Neural progenitor cell (in vitro differentiated cells): Measurements from ENCODE around the gene P2RY11. TPM values are rescaled to one million over a fixed set of nuclear protein-coding genes. Genes with fewer than 3 reads are reported as not detected.

Experiments
- DNase-seq: peaks from one replicate; pipeline ENCODE4 v3.0.0-alpha.2; 2016; ENCODE audit warnings: low spot score
- H2AFZ ChIP-seq: fragments of 200-600 bp; sonication (generic); replicated peaks from 2 replicates; pipeline ENCODE4 v1.6.1; 2016; ENCODE audit warnings: antibody characterized with exemption
- H3F3A ChIP-seq: fragments of 200-600 bp; sonication (generic); 2 replicates; pipeline ENCODE4 v1.6.1; 2016; ENCODE audit warnings: antibody characterized with exemption, low read depth
- H3K27ac ChIP-seq: fragments of 200-600 bp; sonication (generic); 2 replicates; pipeline ENCODE4 v1.5.1; 2016; ENCODE audit warnings: mild to moderate bottlenecking
- H3K27me3 ChIP-seq: fragments of 200-600 bp; sonication (generic); 2 replicates; pipeline ENCODE4 v1.6.1; 2016; ENCODE audit warnings: mild to moderate bottlenecking, moderate library complexity
- H3K36me3 ChIP-seq: fragments of 200-600 bp; sonication (generic); 2 replicates; pipeline ENCODE4 v1.5.1; 2016
- H3K4me1 ChIP-seq: fragments of 200-600 bp; sonication (generic); 2 replicates; pipeline ENCODE4 v1.6.1; 2016; ENCODE audit warnings: mixed run types
- H3K4me2 ChIP-seq: fragments of 200-600 bp; sonication (generic); 2 replicates; pipeline ENCODE4 v1.6.1; 2016
- H3K4me3 ChIP-seq: fragments of 200-600 bp; sonication (generic); 2 replicates; pipeline ENCODE4 v1.5.1; 2016
- H3K79me2 ChIP-seq: fragments of 200-600 bp; sonication (generic); 2 replicates; pipeline ENCODE4 v1.6.1; 2016; ENCODE audit warnings: low read depth
- H3K9ac ChIP-seq: fragments of 200-600 bp; sonication (generic); 2 replicates; pipeline ENCODE4 v1.6.1; 2016
- H3K9me3 ChIP-seq: fragments of 200-600 bp; sonication (generic); 2 replicates; pipeline ENCODE4 v1.5.1; 2016; ENCODE audit warnings: low read depth
- H4K20me1 ChIP-seq: fragments of 200-600 bp; sonication (generic); 2 replicates; pipeline ENCODE4 v1.6.1; 2016; ENCODE audit warnings: low read depth
- H3K27ac Mint-ChIP-seq: 3 replicates; pipeline ENCODE4 v1.8.0; 2021; ENCODE audit warnings: mixed read lengths
- H3K27me3 Mint-ChIP-seq: 2 replicates; pipeline ENCODE4 v1.8.0; 2022; ENCODE audit warnings: low read depth, mild to moderate bottlenecking, inconsistent platforms, moderate library complexity, mixed read lengths; ENCODE audit not compliant: insufficient read depth
- H3K36me3 Mint-ChIP-seq: 3 replicates; pipeline ENCODE4 v1.8.0; 2021; ENCODE audit warnings: mixed read lengths
- H3K4me1 Mint-ChIP-seq: 3 replicates; pipeline ENCODE4 v1.8.0; 2021; ENCODE audit warnings: mixed read lengths
- H3K4me3 Mint-ChIP-seq: 3 replicates; pipeline ENCODE4 v1.8.0; 2021; ENCODE audit warnings: mild to moderate bottlenecking, moderate library complexity, mixed read lengths
- H3K9me3 Mint-ChIP-seq: 3 replicates; pipeline ENCODE4 v1.8.0; 2020; ENCODE audit warnings: mixed read lengths
- EZH2 ChIP-seq: fragments of 200-600 bp; sonication (generic); IDR thresholded peaks from 2 replicates; pipeline ENCODE4 v1.6.1; 2017; ENCODE audit warnings: antibody characterized with exemption, mild to moderate bottlenecking, moderate library complexity
- EZH2phosphoT487 ChIP-seq: fragments of 200-600 bp; sonication (generic); IDR thresholded peaks from 2 replicates; pipeline ENCODE4 v1.6.1; 2017; ENCODE audit warnings: antibody characterized with exemption
- total RNA-seq: library from RNA; depleted of rRNA; stranded (reverse); fragments of >200 nt; gene quantifications from 2 replicates; pipeline ENCODE4 v1.2.3, GENCODE V29; 2015; ENCODE audit warnings: low replicate concordance
- TF ChIP-seq, protein P1 (sequence below): fragments of 200-600 bp; sonication (generic); IDR thresholded peaks from 2 replicates; pipeline ENCODE4 v1.5.1; 2017; ENCODE audit warnings: antibody characterized with exemption, mild to moderate bottlenecking

P2RY11 gene
- total RNA-seq, 1 donor from 2014 or later = not detected

GRCh38 chr19:10143681-10144080, 32.2 kb downstream of the P2RY11 start:
- H3K36me3 ChIP-seq = no peaks in the 10 kb centered on the region
- H3K4me3 ChIP-seq = no peak overlapping the region
- Mint-ChIP-seq H3K4me3 (no peak overlapping the region), H3K36me3 (peaks cover 28% of the 10 kb centered on the region), H3K27ac (no peak overlapping the region), H3K4me1 (no peaks in the 10 kb centered on the region), H3K9me3 (no peaks in the 10 kb centered on the region), H3K27me3 (peaks cover 4% of the 10 kb centered on the region)
- H3K4me2 ChIP-seq = no peak overlapping the region
- H3K4me1 ChIP-seq = no peaks in the 10 kb centered on the region
- H3F3A ChIP-seq = no peaks in the 10 kb centered on the region
- no peaks in the 10 kb centered on the region for H3K79me2 ChIP-seq
- H2AFZ ChIP-seq = no peak overlapping the region
- H3K9ac ChIP-seq = no peak overlapping the region
- H3K27ac ChIP-seq = no peak overlapping the region
- H3K9me3 ChIP-seq = no peaks in the 10 kb centered on the region
- H4K20me1 ChIP-seq = no peaks in the 10 kb centered on the region
- no peaks in the 10 kb centered on the region for H3K27me3 ChIP-seq
- TF ChIP-seq, protein P1, sequence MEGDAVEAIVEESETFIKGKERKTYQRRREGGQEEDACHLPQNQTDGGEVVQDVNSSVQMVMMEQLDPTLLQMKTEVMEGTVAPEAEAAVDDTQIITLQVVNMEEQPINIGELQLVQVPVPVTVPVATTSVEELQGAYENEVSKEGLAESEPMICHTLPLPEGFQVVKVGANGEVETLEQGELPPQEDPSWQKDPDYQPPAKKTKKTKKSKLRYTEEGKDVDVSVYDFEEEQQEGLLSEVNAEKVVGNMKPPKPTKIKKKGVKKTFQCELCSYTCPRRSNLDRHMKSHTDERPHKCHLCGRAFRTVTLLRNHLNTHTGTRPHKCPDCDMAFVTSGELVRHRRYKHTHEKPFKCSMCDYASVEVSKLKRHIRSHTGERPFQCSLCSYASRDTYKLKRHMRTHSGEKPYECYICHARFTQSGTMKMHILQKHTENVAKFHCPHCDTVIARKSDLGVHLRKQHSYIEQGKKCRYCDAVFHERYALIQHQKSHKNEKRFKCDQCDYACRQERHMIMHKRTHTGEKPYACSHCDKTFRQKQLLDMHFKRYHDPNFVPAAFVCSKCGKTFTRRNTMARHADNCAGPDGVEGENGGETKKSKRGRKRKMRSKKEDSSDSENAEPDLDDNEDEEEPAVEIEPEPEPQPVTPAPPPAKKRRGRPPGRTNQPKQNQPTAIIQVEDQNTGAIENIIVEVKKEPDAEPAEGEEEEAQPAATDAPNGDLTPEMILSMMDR = no peak
- TF ChIP-seq EZH2 (no peak), EZH2phosphoT487 (no peak)
- no peak for DNase-seq

GRCh38 chr19:10144361-10144760, 32.9 kb downstream of the P2RY11 start:
- no peaks in the 10 kb centered on the region for H3K4me1 ChIP-seq
- H3K79me2 ChIP-seq = no peaks in the 10 kb centered on the region
- no peaks in the 10 kb centered on the region for H3K9me3 Mint-ChIP-seq
- no peak overlapping the region for H3K27ac Mint-ChIP-seq
- H3K4me3 Mint-ChIP-seq = no peak overlapping the region
- H3K36me3 ChIP-seq = no peaks in the 10 kb centered on the region
- H3K4me2 ChIP-seq = no peak overlapping the region
- H3K9ac ChIP-seq = no peak overlapping the region
- H4K20me1 ChIP-seq = no peaks in the 10 kb centered on the region
- peaks cover 29% of the 10 kb centered on the region for H3K36me3 Mint-ChIP-seq
- H3K4me3 ChIP-seq = no peak overlapping the region
- no peaks in the 10 kb centered on the region for H3K4me1 Mint-ChIP-seq
- no peak overlapping the region for H2AFZ ChIP-seq
- H3K27ac ChIP-seq = no peak overlapping the region
- DNase-seq = no peak
- H3K9me3 ChIP-seq = no peaks in the 10 kb centered on the region
- no peak for TF ChIP-seq EZH2
- TF ChIP-seq, protein P1 = no peak
- no peak for TF ChIP-seq EZH2phosphoT487
- H3F3A ChIP-seq = no peaks in the 10 kb centered on the region
- H3K27me3 Mint-ChIP-seq = no peaks in the 10 kb centered on the region
- no peaks in the 10 kb centered on the region for H3K27me3 ChIP-seq

DNA sequence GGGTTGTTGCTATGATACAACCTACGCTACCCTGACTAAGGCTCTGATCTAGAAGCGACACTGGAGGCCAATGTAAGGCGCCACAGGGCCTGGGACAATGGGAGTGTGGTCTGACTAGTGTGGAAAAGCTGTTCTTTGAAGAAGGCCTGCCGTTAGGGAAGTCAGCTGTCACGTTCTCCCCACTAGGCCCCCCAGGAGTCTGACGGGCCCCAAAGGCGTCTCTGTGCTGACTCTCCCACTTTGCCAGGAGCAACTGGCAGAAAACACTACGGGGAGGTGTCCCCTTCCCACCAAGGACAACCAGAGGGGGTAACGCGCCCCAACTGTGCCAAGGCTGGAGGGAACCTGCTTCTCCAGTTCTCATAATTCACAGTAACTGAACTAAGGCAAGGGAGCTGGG, 33.5 kb downstream of the P2RY11 start:
- H3K9me3 ChIP-seq = no peaks in the 10 kb centered on the region
- H3K9ac ChIP-seq = no peak overlapping the region
- H4K20me1 ChIP-seq = no peaks in the 10 kb centered on the region
- H3K27me3 ChIP-seq = no peaks in the 10 kb centered on the region
- Mint-ChIP-seq H3K9me3 (no peaks in the 10 kb centered on the region), H3K27me3 (no peaks in the 10 kb centered on the region), H3K4me3 (no peak overlapping the region), H3K36me3 (peaks cover 32% of the 10 kb centered on the region), H3K4me1 (no peaks in the 10 kb centered on the region), H3K27ac (no peak overlapping the region)
- DNase-seq = no peak
- no peak overlapping the region for H2AFZ ChIP-seq
- no peak overlapping the region for H3K4me3 ChIP-seq
- no peak for TF ChIP-seq EZH2
- TF ChIP-seq EZH2phosphoT487 = no peak
- TF ChIP-seq, protein P1 = no peak
- no peak overlapping the region for H3K4me2 ChIP-seq
- H3F3A ChIP-seq = no peaks in the 10 kb centered on the region
- no peak overlapping the region for H3K27ac ChIP-seq
- H3K36me3 ChIP-seq = no peaks in the 10 kb centered on the region
- H3K79me2 ChIP-seq = no peaks in the 10 kb centered on the region
- no peaks in the 10 kb centered on the region for H3K4me1 ChIP-seq

DNA sequence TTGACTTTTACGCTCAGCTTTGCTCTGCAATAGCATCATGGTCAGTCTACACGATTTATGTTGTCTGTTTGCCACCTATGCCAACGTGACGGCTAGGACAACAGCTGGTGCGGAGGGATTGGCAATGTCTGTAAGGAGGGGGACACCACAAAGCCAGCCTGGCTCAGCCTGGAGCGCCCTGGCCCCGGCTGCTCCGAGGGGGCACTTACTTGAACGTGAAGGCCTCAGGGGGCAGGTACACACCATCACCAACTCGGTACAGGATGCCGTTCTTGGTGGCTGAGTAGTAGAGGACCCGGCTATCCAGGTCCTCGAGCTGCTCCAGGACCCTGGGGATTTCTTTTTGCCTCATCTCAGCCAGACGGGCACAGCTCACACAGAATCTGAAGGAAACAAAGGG, 34.6 kb downstream of the P2RY11 start:
- H3K27me3 Mint-ChIP-seq = no peaks in the 10 kb centered on the region
- DNase-seq = no peak
- no peak for TF ChIP-seq EZH2phosphoT487
- no peak for TF ChIP-seq EZH2
- TF ChIP-seq, protein P1 = no peak

More for the DNA sequence above, 34.6 kb downstream of the P2RY11 start:
- Mint-ChIP-seq H3K9me3 (no peaks in the 10 kb centered on the region), H3K4me1 (no peaks in the 10 kb centered on the region), H3K4me3 (no peak overlapping the region), H3K36me3 (peaks cover 32% of the 10 kb centered on the region), H3K27ac (no peak overlapping the region)
- no peaks in the 10 kb centered on the region for H3K36me3 ChIP-seq
- H3K4me3 ChIP-seq = no peak overlapping the region
- H3K9ac ChIP-seq = no peak overlapping the region
- no peak overlapping the region for H3K4me2 ChIP-seq
- H3K27ac ChIP-seq = no peak overlapping the region
- no peaks in the 10 kb centered on the region for H3K9me3 ChIP-seq
- H3K4me1 ChIP-seq = no peaks in the 10 kb centered on the region
- H2AFZ ChIP-seq = no peak overlapping the region
- no peaks in the 10 kb centered on the region for H3F3A ChIP-seq
- no peaks in the 10 kb centered on the region for H4K20me1 ChIP-seq
- H3K27me3 ChIP-seq = no peaks in the 10 kb centered on the region
- H3K79me2 ChIP-seq = no peaks in the 10 kb centered on the region
